Measurements from ENCODE around the gene RASA3.
"Not testable (repeated sequence)": the region's sequence is repeated elsewhere in the genome, so short reads cannot be mapped to it uniquely, and the experiment has no call there.

Gene RASA3

GRCh38 chr13:114115796-114116195 is 16.6 kb downstream of the RASA3 start:
- TF ChIP-seq CTCF (IDR thresholded peaks at IDR 0.05; ENCODE audit: low read depth, low read length, missing control alignments), result no peak
- no peak for DNase-seq (ENCODE audit: extremely low read depth, low read depth)
- H3K4me3 ChIP-seq (replicated peaks; ENCODE audit: low read depth, low read length), result no peak overlapping the region

GRCh38 chr13:114115191-114115671 is 17.2 kb downstream of the RASA3 start:
- TF ChIP-seq CTCF (IDR thresholded peaks at IDR 0.05; ENCODE audit: low read depth, low read length, missing control alignments), result peak; percentile 12
- H3K4me3 ChIP-seq (replicated peaks; ENCODE audit: low read depth, low read length), result no peak overlapping the region
- DNase-seq (ENCODE audit: extremely low read depth, low read depth), result no peak

DNA sequence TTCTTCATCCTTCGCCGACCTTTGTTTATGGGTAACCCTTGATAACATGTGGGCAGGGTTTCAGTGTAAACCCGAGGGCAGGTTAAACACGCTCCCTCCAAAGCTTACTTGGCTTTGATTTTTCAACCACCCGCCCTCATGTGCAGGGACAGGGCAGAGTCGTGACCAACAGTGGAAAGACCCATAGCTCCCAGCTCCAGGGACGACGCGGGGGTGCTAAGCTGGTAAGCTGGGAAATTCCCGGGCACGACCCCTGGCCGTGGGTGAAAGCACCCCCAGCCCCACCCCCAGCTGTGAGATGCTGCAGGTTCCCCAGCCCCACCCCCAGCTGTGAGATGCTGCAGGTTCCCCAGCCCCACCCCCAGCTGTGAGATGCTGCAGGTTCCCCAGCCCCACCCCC is 17.8 kb downstream of the RASA3 start:
- not testable (repeated sequence) for H3K4me3 ChIP-seq (replicated peaks; ENCODE audit: low read depth, low read length); DNase-seq (ENCODE audit: extremely low read depth, low read depth)

DNA sequence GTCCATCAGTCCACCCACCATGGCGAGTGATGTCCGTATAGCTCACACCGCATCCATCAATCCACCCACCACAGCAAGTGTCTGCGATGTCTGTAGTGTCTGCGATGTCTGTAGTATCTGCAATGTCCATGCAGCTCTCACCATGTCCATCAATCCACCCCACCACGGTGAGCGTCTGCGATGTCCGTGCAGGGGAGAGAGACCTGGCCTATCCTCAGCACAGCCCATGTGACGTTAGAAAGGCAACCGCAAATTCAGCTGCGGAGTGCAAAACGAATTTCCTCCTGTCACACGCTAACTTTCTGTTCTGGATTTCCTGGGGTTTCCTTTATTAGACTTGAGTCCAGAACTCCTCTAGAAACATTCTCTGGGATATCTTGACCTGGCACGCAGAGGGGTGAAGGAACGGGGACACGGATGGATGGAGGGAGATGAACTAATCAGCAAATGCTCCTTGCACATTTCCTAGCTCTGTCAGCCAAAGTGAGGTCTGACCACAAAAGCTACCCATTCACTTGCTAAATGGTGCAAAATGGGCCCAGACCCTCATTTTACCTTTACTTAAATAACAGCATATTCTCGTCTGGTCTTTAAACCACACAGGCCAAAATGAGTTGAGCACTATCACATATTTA is 18.3 kb downstream of the RASA3 start:
- H3K4me3 ChIP-seq (replicated peaks; ENCODE audit: low read depth, low read length), result no peak overlapping the region
- no peak for TF ChIP-seq CTCF (IDR thresholded peaks at IDR 0.05; ENCODE audit: low read depth, low read length, missing control alignments)
- DNase-seq (ENCODE audit: extremely low read depth, low read depth), result no peak

GRCh38 chr13:114113395-114113794 is 19.0 kb downstream of the RASA3 start:
- not testable (repeated sequence) for DNase-seq (ENCODE audit: extremely low read depth, low read depth); H3K4me3 ChIP-seq (replicated peaks; ENCODE audit: low read depth, low read length)

- peak; percentile 7 for TF ChIP-seq CTCF (IDR thresholded peaks at IDR 0.05; ENCODE audit: low read depth, low read length, missing control alignments)
- H3K4me3 ChIP-seq (replicated peaks; ENCODE audit: low read depth, low read length), result no peak overlapping the region
- no peak for DNase-seq (ENCODE audit: extremely low read depth, low read depth)
These were observed 19.5 kb downstream of the RASA3 start for GRCh38 chr13:114112826-114113322.

- no peak for TF ChIP-seq CTCF (IDR thresholded peaks at IDR 0.05; ENCODE audit: low read depth, low read length, missing control alignments)
- H3K4me3 ChIP-seq (replicated peaks; ENCODE audit: low read depth, low read length), result no peak overlapping the region
- no peak for DNase-seq (ENCODE audit: extremely low read depth, low read depth)
These were observed 20.1 kb downstream of the RASA3 start for GRCh38 chr13:114112231-114112825.

- no peak overlapping the region for H3K4me3 ChIP-seq (replicated peaks; ENCODE audit: low read depth, low read length)
- DNase-seq (ENCODE audit: extremely low read depth, low read depth), result no peak
- no peak for TF ChIP-seq CTCF (IDR thresholded peaks at IDR 0.05; ENCODE audit: low read depth, low read length, missing control alignments)
These were observed 20.8 kb downstream of the RASA3 start for GRCh38 chr13:114111577-114111976.

DNA sequence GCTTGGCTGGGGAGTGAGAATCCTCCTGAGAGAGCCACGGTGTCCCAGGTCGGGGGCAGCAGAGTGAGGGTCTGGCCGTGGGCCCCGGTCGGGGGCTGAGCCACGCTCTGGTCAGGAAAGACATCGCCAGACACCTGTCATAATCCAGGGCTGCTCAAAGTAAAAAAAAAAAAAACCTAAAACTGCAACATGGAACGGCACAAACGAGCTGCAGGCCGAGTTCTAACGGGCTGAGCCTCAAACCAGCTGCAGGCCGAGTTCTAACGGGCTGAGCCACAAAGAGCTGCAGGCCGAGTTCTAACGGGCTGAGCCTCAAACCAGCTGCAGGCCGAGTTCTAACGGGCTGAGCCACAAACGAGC is 21.6 kb downstream of the RASA3 start:
- H3K4me3 ChIP-seq (replicated peaks; ENCODE audit: low read depth, low read length); DNase-seq (ENCODE audit: extremely low read depth, low read depth): not testable (repeated sequence)
